Psoas muscle (tissue), 8 donors: Measurements from ENCODE around the gene CARMIL1. TPM values are rescaled to one million over a fixed set of nuclear protein-coding genes. Genes with fewer than 3 reads are reported as not detected.

Experiments used
- ATAC-seq, 4 donors: fragments of 200-7000 bp; cut with Tn5 transposase; one replicate each; pipeline ENCODE4 v1.9.1; 2020; ENCODE audit warnings: moderate library complexity in 3 of 4, mild to moderate bottlenecking in 2 of 4
- DNase-seq, 2 donors: peaks; one replicate each; pipeline ENCODE4 v3.0.0-alpha.2; 2020
- H3K27ac ChIP-seq: fragments of 200-600 bp; one replicate; pipeline ENCODE4 v1.8.0; 2022
- H3K27me3 ChIP-seq, 3 donors: fragments of 200-600 bp in 1 of 3; one replicate each; pipeline versions ENCODE4 v1.6.1 to v1.8.0; 2013 to 2022; ENCODE audit warnings: low read length in 2 of 3, mild to moderate bottlenecking in 2 of 3, moderate library complexity in 1 of 3; ENCODE audit not compliant: insufficient read depth in 3 of 3
- H3K36me3 ChIP-seq, 2 donors: fragments of 200-600 bp in 1 of 2; one replicate each; pipeline versions ENCODE4 v1.6.1 to v1.8.0; 2013 to 2022; ENCODE audit warnings: low read depth in 1 of 2, mild to moderate bottlenecking in 1 of 2, moderate library complexity in 1 of 2; ENCODE audit not compliant: insufficient read depth in 1 of 2
- H3K4me1 ChIP-seq: fragments of 200-600 bp; one replicate; pipeline ENCODE4 v1.8.0; 2022
- H3K4me3 ChIP-seq: fragments of 200-600 bp; one replicate; pipeline ENCODE4 v1.8.0; 2022; ENCODE audit warnings: mild to moderate bottlenecking
- H3K9me3 ChIP-seq: fragments of 200-600 bp; one replicate; pipeline ENCODE4 v1.8.0; 2022
- CTCF ChIP-seq: fragments of 200-600 bp; IDR thresholded peaks from one replicate; pipeline ENCODE4 v1.8.0; 2022; ENCODE audit warnings: antibody characterized with exemption
- WGBS, 3 donors: extraction: QIAGEN DNeasy Blood & Tissue Kit; methylation state at CpG; one replicate each; pipeline versions ENCODE4 v1.1.6 to v1.1.7; 2013; 5-methylcytosine and 5-hydroxymethylcytosine counted together
- intact Hi-C, 2 donors: fragments of 100-400 bp; cut with DNase I; formaldehyde crosslinking; loops; one replicate each; pipeline versions ENCODE4 v1.11.0 to v1.14.2; 2022
- polyA plus RNA-seq, 3 donors: library from polyadenylated mRNA; stranded (reverse); fragments of 200-250 nt; gene quantifications; one replicate each; pipeline ENCODE4 v1.2.3, GENCODE V29; 2013
- total RNA-seq, 4 donors: library from RNA; stranded (reverse); fragmentation: NEBNext Ultra II Directional in 2 of 4; extraction: Animal tissue kit (Norgen Biotek cat#: 25700) in 2 of 4; gene quantifications; one replicate each; pipeline versions ENCODE4 v1.2.1 to v1.2.4, GENCODE V29; 2021 to 2023
- donor health status: healthy with polysubstance abuse.
- donor health status: DM: no; HTN: no; CAD: no; lungs with moderate emphysema.
- donor health status: Bipolar disorder and iron deficiency.
- donor health status: healthy.
- donor health status: DM: yes; HTN: yes; CAD: no.
- donor health status: DM: no; HTN: no; CAD: no.
- donor health status: DM: no; HTN: no; CAD: no.
- donor health status: DM: yes; HTN: yes; CAD: no.

Gene CARMIL1
- total and polyA plus RNA-seq, 7 donors: 0.11 to 1.0 (median 0.76) TPM

GRCh38 chr6:25542984-25543910 lies 264.1 kb downstream of the CARMIL1 start:
- intact Hi-C loops: no loop called here

GRCh38 chr6:25544833-25545232 lies 265.7 kb downstream of the CARMIL1 start:
- Histone ChIP-seq H3K27ac (no peak overlapping the region), H3K36me3 (no peaks in the 10 kb centered on the region), H3K4me3 (no peak overlapping the region), H3K9me3 (no peaks in the 10 kb centered on the region), H3K27me3 (no peaks in the 10 kb centered on the region), H3K4me1 (no peaks in the 10 kb centered on the region)
- TF ChIP-seq CTCF: no peak
- intact Hi-C loops: no loop called here
- DNase-seq (no peak), ATAC-seq (no peak)

More at GRCh38 chr6:25542984-25543910, 264.1 kb downstream of the CARMIL1 start:
- no peak for DNase-seq
- no peaks in the 10 kb centered on the region for H3K9me3 ChIP-seq
- H3K27me3 ChIP-seq: no peaks in the 10 kb centered on the region
- WGBS, 3 donors: 56 to 65% (median 60%) methylated on average over 1 of the region's 1 CpG
- H3K36me3 ChIP-seq: no peaks in the 10 kb centered on the region
- ATAC-seq: no peak
- TF ChIP-seq CTCF: no peak
- H3K4me1 ChIP-seq: no peaks in the 10 kb centered on the region
- no peak overlapping the region for H3K4me3 ChIP-seq
- no peak overlapping the region for H3K27ac ChIP-seq

GRCh38 chr6:25547797-25548196 lies 268.6 kb downstream of the CARMIL1 start:
- intact Hi-C loops: no loop called here
- 52 to 62% (median 60%) methylated on average over 2 of the region's 2 CpGs for whole genome bisulfite sequencing, 3 donors
- ATAC-seq: no peak

GRCh38 chr6:25548451-25548850 lies 269.3 kb downstream of the CARMIL1 start:
- H3K4me3 ChIP-seq: no peak overlapping the region
- H3K4me1 ChIP-seq: no peaks in the 10 kb centered on the region
- H3K27me3 ChIP-seq: peaks cover 0 to 2% (median 0%) of the 10 kb centered on the region in 3 donors
- ATAC-seq (no peak), DNase-seq (no peak)
- no peaks in the 10 kb centered on the region for H3K9me3 ChIP-seq
- 80 to 83% (median 81%) methylated on average over 2 of the region's 2 CpGs for WGBS, 3 donors
- no peak for TF ChIP-seq CTCF
- H3K36me3 ChIP-seq: no peaks in the 10 kb centered on the region
- H3K27ac ChIP-seq: no peak overlapping the region
- intact Hi-C loops: no loop called here

More at GRCh38 chr6:25547797-25548196, 268.6 kb downstream of the CARMIL1 start:
- no peaks in the 10 kb centered on the region for H3K36me3 ChIP-seq
- TF ChIP-seq CTCF: no peak
- no peak for DNase-seq
- H3K27ac ChIP-seq: no peak overlapping the region
- peaks cover 0 to 2% (median 0%) of the 10 kb centered on the region in 3 donors for H3K27me3 ChIP-seq
- H3K4me1 ChIP-seq: no peaks in the 10 kb centered on the region
- H3K9me3 ChIP-seq: no peaks in the 10 kb centered on the region
- H3K4me3 ChIP-seq: no peak overlapping the region
